NCI-H2081 treated with DMSO at 0.1 percent for 48 hours (cell line): ENCODE data around the gene AMELX.

Source experiments
- DNase-seq: peaks from one replicate; lab custom pipeline; 2025; lab: John Stamatoyannopoulos, UW

The AMELX gene

DNA sequence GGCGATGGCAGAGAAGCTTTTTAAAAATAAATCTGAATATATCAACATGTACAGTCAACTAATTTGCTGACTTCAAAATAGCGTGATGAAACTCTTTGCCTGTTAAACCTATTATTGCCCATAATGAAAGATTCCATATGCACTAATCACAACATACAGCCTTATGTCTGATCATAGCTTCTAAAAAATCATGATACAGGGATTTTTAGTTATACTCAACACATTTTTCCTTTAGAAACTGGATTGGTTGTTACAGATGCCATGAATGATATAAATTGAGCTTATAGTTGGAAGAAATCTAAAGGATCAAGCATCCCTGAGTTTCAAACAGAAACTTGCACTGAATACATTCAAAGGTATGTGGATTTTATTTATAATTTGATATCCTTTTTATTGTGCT, at the start of gene AMELX:
Gene AMELX, plus strand, starts transcription at position 301 of the 400 bp plus-strand sequence. CDS start 1,376 bp downstream, outside the sequence.
- no peak for DNase-seq

DNA sequence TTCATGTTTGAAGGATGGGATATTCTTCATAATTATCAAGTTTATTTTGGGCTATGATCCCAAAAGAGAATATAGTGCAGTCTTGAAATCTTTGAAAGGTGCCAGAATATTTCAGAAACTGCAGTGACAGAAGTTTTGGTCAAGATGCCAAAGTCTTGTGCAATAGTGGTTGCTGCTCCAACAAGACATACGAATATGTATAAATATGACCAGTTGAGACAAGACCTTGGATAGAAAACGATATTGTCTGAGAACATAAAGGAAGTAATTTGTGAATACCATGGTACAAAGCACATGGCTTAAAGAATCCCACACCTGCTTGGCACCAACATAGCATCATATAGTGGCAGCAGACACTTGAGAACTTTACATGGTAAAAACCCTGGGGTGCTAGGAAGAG, 48.6 kb upstream of the AMELX start:
- DNase-seq = no peak

DNA sequence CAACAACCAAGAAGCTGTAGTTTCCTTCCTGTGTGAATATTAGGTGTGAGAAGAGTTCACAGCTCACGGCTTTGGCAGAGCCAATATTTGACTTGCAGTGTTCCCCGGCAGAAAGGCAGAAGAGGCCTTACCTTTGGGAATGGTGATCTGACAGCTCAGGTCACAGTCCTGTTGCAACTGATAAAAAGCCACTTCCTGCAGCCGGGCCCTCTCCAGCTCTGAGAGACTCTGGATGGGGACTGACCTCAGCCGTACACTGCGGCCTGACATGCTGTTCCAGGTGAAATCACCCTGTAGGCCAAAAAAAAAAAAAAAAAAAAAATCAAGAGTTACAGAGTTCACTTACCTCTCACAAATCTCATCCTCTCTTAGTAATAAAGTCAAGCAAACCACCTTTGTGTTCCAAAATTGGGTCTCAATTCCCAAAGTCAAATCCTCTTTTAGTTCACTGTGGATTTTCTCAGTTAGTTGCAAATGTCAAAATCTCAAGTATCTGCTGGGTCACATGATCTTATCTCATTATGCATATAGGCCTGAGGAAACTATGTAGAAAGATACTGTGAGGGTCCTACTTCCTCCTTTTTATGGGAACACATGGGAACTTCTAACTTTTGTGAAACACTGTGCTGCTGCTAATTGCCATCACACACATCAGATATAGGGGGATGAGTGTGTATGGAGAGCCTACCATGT, 38.6 kb upstream of the AMELX start:
- DNase-seq = no peak

DNA sequence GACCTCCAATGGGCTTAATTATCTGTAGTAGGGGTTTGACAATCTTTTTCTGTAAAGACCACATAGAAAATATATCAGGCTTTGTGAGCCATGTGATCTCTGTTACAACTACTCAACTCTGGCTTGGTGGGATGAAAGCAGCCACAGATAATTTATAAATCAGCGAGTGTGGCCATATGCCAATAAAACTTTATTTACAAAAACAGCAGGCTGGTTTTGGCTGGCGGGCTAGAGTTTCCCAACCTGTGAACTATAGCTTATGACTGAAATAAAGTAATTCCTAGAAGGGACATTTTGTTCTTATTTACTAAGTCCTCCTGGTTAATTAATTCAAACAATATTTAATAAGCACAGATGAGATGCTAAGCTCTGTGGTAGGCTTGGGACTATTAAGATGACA, 35.9 kb upstream of the AMELX start:
- no peak for DNase-seq

DNA sequence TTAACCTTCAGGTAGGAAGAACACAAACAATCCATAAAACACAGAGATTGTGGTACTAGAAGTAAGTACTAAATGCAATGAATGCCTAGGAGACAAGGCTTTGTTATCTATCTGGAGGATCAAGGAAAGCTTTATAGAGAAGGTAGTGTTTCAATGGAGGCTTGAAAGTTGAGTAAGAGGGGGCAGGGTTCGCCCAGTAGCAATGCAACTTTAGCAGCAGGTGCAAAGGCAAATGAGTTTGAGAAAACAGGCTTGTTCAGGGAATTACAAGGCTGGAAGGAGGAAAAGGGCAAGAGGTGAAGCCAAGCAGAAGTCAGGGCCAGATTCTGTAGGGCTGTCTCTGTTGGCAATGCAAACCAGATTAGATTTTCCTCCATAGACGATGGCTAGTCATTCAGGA, 35.5 kb upstream of the AMELX start:
- DNase-seq = no peak

DNA sequence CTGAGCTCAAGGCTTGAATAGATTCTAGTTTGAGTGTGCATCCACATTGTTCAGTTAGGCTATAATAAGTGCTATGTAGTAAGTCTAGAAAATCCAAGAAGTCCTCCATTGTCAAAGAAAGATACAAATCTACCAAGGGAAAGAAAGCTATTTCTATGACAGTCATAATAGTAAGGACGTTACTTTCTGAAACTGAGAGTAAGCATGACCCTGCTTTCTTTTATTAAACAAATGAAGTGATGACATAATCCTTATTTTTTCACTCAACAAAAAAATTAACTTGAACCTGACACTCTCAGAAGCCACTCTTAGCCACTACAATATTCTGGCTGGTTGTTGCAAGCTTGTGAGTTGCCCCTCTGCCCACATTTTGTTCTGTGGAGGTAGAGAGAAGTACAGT, 33.8 kb upstream of the AMELX start:
- no peak for DNase-seq

DNA sequence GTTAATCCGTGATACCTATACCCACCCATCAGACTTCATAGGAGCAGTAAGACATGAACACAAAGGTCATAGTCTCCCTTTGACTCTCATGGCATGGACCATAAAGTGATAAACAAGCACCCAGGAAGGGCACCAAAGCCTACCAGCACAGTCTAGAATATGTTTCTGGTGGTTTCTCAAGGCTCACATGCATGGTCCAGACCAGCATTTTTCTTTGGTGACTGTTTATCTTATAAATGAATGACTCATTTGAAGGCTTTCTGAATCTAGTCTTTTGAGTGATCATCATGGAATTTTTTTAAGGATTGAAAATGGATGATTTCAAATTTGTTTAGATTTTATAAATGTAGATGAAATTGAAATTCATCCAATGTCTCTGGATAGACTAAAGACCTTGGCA, 32.0 kb upstream of the AMELX start:
- DNase-seq = no peak

DNA sequence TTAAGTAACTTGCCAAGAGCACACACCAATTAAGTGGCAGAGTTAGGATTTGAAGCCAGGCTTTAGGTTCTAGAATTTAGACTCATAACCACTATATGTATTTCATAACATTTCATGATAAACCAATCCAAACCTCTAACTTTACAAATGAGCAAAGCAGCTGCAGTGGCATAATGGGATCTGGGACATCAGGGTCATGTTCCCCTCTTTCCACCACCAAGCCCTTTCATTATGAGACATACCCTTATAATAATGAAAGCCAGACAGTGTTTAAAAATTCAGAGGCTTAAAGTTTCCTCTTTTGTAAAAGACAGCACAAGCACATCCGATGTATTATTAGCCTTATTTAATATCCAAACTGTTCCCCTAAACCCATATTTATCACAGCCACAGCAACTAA, 28.3 kb upstream of the AMELX start:
- DNase-seq = no peak

DNA sequence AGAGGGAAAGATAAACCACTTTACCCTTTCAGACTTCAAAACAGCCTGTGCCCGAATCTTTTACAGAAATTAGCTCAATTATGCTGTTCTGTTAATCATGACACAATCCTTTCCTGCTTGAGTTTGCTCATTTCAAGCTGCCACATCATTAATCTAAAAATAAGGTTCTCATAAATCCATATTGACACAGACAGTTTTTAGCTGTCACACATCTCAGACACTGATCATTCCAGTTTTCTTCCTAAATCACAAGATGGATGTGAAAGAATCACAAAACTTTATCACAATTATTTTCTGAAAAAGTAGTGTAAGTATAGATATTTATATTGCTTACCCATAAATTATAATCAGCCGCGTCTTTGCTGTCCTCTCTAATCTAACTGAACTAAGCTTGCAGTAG, 27.9 kb upstream of the AMELX start:
- DNase-seq = no peak

DNA sequence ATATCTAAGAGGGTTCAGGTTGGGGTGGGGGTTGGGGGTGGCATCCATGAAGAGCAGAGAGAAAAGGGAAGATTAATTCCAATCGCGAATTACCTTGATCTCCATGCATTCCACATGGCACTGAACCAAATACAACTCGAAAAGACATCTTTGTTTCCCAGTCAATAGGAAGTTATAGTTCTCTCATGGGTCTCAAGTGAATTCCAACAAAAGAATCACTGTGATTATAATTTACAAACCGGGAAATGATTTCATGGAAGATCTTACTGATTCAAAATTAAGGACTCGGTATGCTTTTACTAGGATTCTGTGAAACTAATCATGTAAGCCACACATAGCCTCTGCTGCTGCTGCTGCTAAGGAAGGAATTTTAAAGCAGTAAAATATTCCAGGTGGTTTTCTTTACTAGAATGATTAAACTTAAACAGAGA, 26.6 kb upstream of the AMELX start:
- DNase-seq = no peak

DNA sequence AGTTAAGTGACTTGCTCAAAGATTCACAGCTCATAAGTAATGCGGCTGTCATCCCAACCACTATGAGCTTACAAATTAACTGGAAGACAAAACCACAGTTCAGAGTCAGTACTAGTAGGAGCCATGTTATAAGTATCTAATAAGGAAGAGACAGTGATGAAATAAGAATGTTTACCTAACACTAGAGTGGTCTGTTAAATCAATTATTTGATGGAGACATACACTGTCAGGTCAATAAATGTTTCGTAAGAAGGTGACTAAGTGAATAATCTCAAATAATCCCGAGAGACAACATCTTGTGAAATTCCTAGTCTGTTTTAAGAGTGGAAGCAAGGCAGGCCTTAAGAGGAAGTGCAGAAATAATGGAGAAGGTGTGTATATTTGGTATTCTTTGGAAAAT, 25.8 kb upstream of the AMELX start:
- DNase-seq = no peak

DNA sequence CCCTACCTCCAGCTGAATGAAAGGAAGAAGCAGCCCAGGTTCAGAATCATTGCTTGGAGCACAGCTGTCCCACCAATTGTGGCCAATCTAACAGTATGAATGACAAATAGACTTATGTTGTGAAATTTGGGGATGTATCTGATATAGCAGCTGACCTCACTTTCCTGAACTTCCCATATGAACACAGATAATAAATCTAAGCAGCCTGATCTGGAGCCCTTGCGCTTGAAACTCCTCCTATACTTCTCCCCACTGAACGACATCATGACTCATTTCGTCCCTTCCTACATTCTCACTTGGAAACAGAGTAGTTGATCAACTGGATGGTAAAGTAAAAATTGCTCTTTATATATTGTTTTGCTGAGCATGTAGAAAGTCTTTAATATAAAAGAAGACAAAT, 24.2 kb upstream of the AMELX start:
- DNase-seq = no peak

DNA sequence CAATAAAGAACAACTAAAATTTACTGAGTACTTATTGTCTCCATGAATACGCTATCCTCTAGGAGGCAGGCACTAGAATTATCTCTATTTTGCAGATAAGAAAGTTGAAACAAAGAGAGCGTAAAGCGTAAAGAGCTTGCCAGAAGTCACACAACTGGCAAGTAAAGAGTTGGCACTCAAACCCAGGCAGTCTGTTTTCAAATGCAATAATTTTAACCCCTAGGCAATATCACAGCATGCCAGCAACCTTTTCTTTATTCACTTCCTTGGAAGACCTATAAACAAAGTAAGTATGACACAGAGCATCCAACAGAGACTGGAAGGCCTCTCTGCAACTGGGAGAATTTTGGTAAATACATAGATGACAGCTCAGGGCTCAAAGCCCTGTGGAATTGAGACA, 23.2 kb upstream of the AMELX start:
- no peak for DNase-seq

DNA sequence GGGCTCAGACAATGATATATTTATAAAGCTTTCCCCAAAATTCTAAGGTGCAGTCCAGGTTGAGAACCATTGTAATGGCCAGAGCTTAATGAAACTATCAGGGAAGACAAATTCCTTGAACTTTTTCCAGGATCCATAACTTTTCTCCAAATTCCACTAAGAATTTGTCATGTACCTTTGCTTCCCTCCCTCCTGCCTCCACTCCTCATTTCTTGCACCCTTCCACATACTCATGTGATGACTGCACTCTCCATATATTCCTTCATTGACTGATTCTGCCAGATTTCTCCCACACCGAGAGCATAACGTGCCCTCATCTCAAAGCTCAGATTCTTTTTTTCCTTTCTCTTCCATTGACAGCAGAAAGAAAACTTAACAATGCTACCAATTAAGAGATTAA, 20.9 kb upstream of the AMELX start:
- no peak for DNase-seq

DNA sequence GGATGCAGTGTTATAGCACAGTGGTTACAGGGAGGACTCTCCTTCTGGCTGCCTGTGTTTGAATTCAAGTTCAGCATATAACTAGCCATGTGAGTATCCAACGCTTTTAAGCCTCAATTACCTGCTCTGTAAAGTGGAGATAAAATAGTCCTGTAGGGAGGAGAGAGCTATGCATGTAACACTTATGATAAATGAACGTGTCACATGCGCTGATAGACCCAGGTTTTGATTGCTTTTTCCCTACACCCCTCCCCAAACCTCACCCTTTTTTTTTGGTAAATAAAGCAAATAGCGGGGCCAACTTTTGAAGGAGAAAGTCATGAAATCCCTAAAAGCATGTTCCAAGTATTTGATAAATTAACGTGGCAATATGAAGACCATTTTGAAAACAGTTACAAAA, 20.4 kb upstream of the AMELX start:
- no peak for DNase-seq

DNA sequence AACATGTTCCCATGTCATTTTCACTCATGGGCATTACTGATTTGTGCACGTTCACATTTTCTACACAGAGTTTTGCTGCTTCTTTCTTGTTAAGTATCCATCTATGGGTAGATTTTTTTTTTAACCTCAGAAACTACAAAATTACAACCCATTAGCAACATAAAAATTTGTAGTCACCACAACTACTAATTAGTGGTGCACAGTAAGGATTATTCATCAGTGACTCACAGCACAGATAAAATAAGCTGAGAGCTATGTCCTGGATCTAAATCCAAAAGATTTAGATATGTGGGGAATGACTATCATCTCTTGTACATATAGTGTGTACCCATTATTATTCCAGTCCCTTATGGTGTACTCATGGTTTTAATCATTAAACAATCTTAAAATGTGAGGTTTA, 19.7 kb upstream of the AMELX start:
- no peak for DNase-seq

DNA sequence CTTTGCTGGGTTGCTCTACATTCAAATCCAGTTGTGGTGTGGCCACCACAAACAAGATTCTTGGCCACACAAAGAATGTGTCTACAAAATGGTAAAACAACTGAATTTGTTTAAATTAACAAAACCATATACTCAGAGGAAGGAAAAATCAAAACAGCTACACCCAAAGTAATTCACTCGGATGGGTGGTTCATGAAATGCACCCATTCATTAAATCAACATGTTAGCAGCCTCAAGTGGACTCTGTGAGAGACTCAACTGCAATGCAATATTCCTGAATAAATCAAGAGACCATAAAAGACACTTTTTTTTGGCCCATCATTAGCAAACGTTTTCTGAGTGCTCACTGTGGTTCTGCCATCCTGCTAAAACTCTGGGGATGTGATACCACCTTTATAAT, 11.2 kb upstream of the AMELX start:
- DNase-seq = no peak

DNA sequence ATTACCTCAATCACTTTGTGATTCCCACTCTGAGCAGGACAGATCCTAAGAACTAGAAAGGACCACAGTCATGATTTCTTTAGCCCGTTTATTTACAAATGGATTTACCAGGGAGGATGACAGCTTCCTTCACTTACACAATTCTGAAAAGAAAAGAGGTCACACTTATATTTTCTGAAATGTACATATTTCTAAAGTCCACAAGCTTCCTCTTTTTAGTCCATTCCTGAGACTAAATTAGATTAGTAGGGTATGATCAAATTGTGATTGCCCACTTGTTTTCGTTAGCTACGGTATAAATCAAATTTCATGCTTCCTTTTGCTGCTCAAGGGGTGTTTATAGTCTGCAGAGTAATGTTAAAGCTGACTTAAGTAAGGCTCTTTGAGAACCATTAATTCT, 7.6 kb upstream of the AMELX start:
- no peak for DNase-seq

DNA sequence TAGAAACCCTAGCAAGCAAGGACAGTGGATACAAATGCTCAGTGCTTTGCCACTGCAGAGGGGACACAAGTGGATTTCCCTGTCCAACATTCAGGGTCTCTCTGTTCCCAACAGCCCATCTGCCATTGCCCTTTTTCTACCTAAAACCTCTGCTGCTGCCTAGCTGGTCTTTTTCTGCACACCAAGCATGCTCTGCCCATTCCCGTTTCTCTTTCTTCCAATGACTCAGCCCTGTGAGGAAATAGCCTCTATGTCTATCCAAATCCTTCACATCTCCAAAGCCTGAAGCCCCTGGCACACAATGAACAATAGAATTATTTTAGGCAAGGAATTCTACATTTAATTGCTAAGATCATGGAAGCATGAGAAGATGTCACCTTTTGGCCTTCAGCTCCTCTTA, 5.7 kb upstream of the AMELX start:
- DNase-seq = no peak

DNA sequence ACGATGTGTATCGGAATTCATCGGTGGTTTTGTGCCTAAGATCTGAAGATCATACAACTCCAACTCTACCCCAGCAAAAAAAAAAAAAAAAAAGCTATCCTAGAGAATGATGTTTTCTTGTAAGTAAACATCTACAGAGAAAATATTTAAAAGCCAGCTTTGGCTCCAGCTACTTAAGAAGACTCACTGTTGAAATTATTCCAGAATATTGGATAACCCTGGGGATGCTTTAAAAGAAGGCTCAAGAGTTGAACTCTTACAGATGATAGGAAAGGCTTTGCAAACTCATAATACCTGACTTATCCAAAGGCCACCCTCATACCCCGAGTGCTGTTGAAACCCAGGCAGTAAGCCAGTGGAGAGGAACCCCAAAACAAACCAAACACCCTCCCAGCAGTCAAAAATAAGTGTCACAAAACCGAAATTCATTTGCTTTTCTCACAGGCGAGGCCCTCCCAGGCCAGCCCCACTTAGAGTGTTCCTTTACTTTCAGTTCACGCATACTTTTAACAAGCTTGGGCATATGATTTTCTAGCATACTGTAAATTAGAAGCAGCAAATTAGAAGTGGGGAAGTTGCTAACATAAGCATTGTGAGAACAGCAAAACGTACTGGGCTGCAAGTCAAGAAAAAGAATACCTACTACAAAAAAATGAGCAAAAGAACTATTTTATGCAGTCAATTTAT, 2.7 kb upstream of the AMELX start:
- DNase-seq = no peak

DNA sequence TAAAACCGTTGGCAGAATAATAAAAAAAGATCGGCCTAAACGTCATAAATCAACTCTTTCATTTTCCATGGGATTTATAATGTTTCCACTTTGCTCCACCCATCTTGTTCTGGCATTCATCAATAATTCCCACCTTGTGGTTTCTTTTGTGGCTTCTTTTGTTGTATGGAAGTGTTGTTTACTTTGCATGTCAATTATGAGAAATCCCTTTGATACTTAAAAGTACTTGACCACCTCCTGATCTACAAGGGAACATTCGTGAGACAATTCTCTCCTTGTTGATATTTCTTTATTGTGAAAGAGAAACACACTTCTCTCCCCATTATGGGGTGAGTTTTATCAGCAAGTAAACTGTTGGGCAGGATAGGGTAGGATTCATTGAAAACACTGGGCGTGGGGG, 2.8 kb downstream of the AMELX start:
- DNase-seq = no peak

DNA sequence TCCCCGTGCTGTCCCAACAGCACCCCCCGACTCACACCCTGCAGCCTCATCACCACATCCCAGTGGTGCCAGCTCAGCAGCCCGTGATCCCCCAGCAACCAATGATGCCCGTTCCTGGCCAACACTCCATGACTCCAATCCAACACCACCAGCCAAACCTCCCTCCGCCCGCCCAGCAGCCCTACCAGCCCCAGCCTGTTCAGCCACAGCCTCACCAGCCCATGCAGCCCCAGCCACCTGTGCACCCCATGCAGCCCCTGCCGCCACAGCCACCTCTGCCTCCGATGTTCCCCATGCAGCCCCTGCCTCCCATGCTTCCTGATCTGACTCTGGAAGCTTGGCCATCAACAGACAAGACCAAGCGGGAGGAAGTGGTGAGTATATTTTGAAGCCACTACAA, 5.4 kb downstream of the AMELX start:
- no peak for DNase-seq

DNA sequence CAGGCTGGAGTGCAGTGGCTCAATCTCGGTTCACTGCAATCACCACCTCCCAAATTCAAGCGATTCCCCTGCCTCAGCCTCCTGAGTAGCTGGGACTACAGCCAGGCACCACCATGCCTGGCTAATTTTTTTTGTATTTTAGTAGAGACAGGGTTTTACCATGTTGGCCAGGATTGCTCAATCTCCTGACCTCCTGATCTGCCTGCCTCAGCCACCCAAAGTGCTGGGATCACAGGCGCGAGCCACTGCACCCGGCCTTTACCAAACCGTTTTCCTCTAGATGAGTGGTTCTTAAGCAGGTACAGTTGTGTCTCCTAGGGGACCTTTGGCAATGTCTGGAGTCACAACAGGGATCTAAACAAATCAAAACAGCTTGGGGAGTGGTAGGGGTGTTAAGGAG, 11.6 kb downstream of the AMELX start:
- DNase-seq = no peak

DNA sequence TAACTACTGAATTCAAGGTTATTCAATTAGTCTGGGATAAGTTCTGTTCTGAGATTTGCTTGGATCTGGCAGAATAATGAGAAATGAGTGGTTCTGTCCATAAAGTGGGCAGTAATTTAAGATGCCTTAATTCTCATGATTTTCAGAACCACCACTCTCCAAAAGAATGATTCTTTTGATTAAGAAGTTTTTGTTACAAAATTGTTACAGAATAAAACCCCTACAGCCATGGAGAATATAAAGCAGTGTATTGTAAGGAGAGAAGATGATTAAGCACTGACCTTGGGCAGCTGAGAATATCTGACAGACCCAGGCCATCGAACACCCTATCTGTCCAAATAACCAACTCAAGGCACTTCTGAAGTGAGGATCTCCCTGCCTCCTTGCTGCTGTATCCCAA, 12.4 kb downstream of the AMELX start:
- DNase-seq = no peak
